Cardiac septum (tissue), 1 donor: ENCODE data around the gene ARIH1. TPM values are rescaled to one million over a fixed set of nuclear protein-coding genes. Genes with fewer than 3 reads are reported as not detected.
A peak's percentile ranks its signal among the peaks of the same experiment; 100 is the strongest.
"Not testable (repeated sequence)": the region's sequence is repeated elsewhere in the genome, so short reads cannot be mapped to it uniquely, and the experiment has no call there.

Source experiments
- DNase-seq: peaks from one replicate; pipeline ENCODE4 v3.0.0-alpha.2; 2020; ENCODE audit warnings: low spot score
- intact Hi-C: fragments of 100-400 bp; cut with DNase I; formaldehyde crosslinking; loops from one replicate; pipeline ENCODE4 v1.14.0; 2022
- long read RNA-seq: library from polyadenylated mRNA; unstranded; transcript quantifications from one replicate; pipeline ENCODE4 v2.0.0, GENCODE V29; 2021
- total RNA-seq: library from RNA; stranded (reverse); fragmentation: NEBNext Ultra II Directional; extraction: Animal tissue kit (Norgen Biotek cat#: 25700); gene quantifications from one replicate; pipeline ENCODE4 v1.2.1, GENCODE V29; 2021
- donor health status: DM: no; HTN: no; CAD: no.

ARIH1 gene
- total RNA-seq, result 182 TPM
- long read RNA-seq, full-length matches to known transcripts, result 33 of 44 reads
- long read RNA-seq, partial matches to known transcripts, result 1 of 44 reads
- long read RNA-seq, other reads (novel, unspliced or antisense), result 10 of 44 reads

- DNase-seq, result peak; percentile 98
- intact Hi-C loops, result loop anchor here (5.0 to 10.0 kb wide), 2 partner anchors 97 to 211 kb away; partner anchors contain the start of genes BBS4, HEXA and HIGD2B
Measured at GRCh38 chr15:72473614-72474465, at the start of gene ARIH1. ARIH1 (plus strand) TSS chr15:72474330; CDS start chr15:72474640, 310 bp downstream.

- no peak for DNase-seq
- intact Hi-C loops, result no loop called here
Measured at GRCh38 chr15:72426753-72427152, 47.4 kb upstream of the ARIH1 start.

- intact Hi-C loops, result no loop called here
- DNase-seq, result no peak
Measured at GRCh38 chr15:72437650-72438316, 36.3 kb upstream of the ARIH1 start.

GRCh38 chr15:72442848-72443247 lies 31.3 kb upstream of the ARIH1 start:
- intact Hi-C loops, DNase-seq: not testable (repeated sequence)

- no peak for DNase-seq
- intact Hi-C loops, result no loop called here
Measured at GRCh38 chr15:72445426-72445825, 28.7 kb upstream of the ARIH1 start.

- DNase-seq, result no peak
- intact Hi-C loops, result no loop called here
Measured at GRCh38 chr15:72450805-72451204, 23.3 kb upstream of the ARIH1 start.

- DNase-seq, result no peak
- intact Hi-C loops, result no loop called here
Measured at GRCh38 chr15:72451224-72451623, 22.9 kb upstream of the ARIH1 start.

- intact Hi-C loops, result no loop called here
- no peak for DNase-seq
Measured at GRCh38 chr15:72456684-72457083, 17.4 kb upstream of the ARIH1 start.

GRCh38 chr15:72460402-72460801 lies 13.7 kb upstream of the ARIH1 start:
- no peak for DNase-seq
- intact Hi-C loops, result no loop called here

GRCh38 chr15:72463702-72464101 lies 10.4 kb upstream of the ARIH1 start:
- DNase-seq, result no peak
- intact Hi-C loops, result no loop called here

- intact Hi-C loops, result no loop called here
- no peak for DNase-seq
Measured at GRCh38 chr15:72464251-72464650, 9.9 kb upstream of the ARIH1 start.

- DNase-seq, result no peak
- intact Hi-C loops, result no loop called here
Measured at GRCh38 chr15:72468103-72468502, 6.0 kb upstream of the ARIH1 start.

GRCh38 chr15:72472992-72473610 lies 1.0 kb upstream of the ARIH1 start:
- intact Hi-C loops, result loop anchor here (5.0 to 10.0 kb wide), 2 partner anchors 96 to 212 kb away; partner anchors contain the start of genes BBS4, HEXA and HIGD2B

GRCh38 chr15:72474466-72474911 lies 359 bp downstream of the ARIH1 start:
- peak; percentile 80 for DNase-seq
- intact Hi-C loops, result loop anchor here (5.0 to 10.0 kb wide), 2 partner anchors 97 to 210 kb away; partner anchors contain the start of genes BBS4, HEXA and HIGD2B

More at GRCh38 chr15:72472992-72473610, 1.0 kb upstream of the ARIH1 start:
- DNase-seq, result no peak

- intact Hi-C loops, result loop anchor here (5.0 to 10.0 kb wide), 2 partner anchors 98 to 210 kb away; partner anchors contain the start of genes BBS4, HEXA and HIGD2B
Measured at GRCh38 chr15:72474912-72475628, 940 bp downstream of the ARIH1 start.

GRCh38 chr15:72475674-72476073 lies 1.5 kb downstream of the ARIH1 start:
- DNase-seq, result no peak
- intact Hi-C loops, result loop anchor here (10.0 kb wide), 1 partner anchor 209 kb away; the partner anchor contains the start of genes BBS4 and HIGD2B

More at GRCh38 chr15:72474912-72475628, 940 bp downstream of the ARIH1 start:
- peak; percentile 88 for DNase-seq

GRCh38 chr15:72476330-72476729 lies 2.2 kb downstream of the ARIH1 start:
- not testable (repeated sequence) for DNase-seq
- intact Hi-C loops, result loop anchor here (10.0 kb wide), 1 partner anchor 208 kb away; the partner anchor contains the start of genes BBS4 and HIGD2B

GRCh38 chr15:72481015-72481659 lies 7.0 kb downstream of the ARIH1 start:
- no peak for DNase-seq

More at GRCh38 chr15:72481015-72481659, 7.0 kb downstream of the ARIH1 start:
- intact Hi-C loops, result no loop called here
